Progenitor cell of endocrine pancreas (in vitro differentiated cells): ENCODE data around the gene NSMF. TPM values are rescaled to one million over a fixed set of nuclear protein-coding genes. Genes with fewer than 3 reads are reported as not detected.

Source experiments
- DNase-seq: peaks from one replicate; pipeline ENCODE4 v3.0.0; 2021; ENCODE audit warnings: low spot score; ENCODE audit not compliant: unreplicated experiment
- H3K27ac Mint-ChIP-seq: 2 replicates; pipeline ENCODE4 v1.8.0; 2021; ENCODE audit warnings: mild to moderate bottlenecking, moderate library complexity, mixed read lengths
- H3K27me3 Mint-ChIP-seq: 2 replicates; pipeline ENCODE4 v1.8.0; 2021; ENCODE audit warnings: mixed read lengths
- H3K36me3 Mint-ChIP-seq: 2 replicates; pipeline ENCODE4 v1.8.0; 2022; ENCODE audit warnings: mixed read lengths; ENCODE audit not compliant: insufficient read depth
- H3K4me1 Mint-ChIP-seq: 2 replicates; pipeline ENCODE4 v1.8.0; 2021; ENCODE audit warnings: low read depth, mixed read lengths
- H3K4me3 Mint-ChIP-seq: 2 replicates; pipeline ENCODE4 v1.8.0; 2021; ENCODE audit warnings: low read depth, mild to moderate bottlenecking, moderate library complexity, mixed read lengths
- H3K9me3 Mint-ChIP-seq: 2 replicates; pipeline ENCODE4 v1.8.0; 2021; ENCODE audit warnings: low read depth, mixed read lengths
- total RNA-seq: library from RNA; stranded (reverse); gene quantifications from 2 replicates; pipeline ENCODE4 v1.2.1, GENCODE V29; 2021
- TF ChIP-seq, protein P1 (sequence below): fragments of 200-600 bp; sonication (generic); IDR thresholded peaks from one replicate; pipeline ENCODE4 v1.5.0; 2021; ENCODE audit warnings: antibody characterized with exemption, mild to moderate bottlenecking; ENCODE audit not compliant: unreplicated experiment

The NSMF gene
- total RNA-seq, 1 donor from 2014 or later: 57.4 TPM

DNA sequence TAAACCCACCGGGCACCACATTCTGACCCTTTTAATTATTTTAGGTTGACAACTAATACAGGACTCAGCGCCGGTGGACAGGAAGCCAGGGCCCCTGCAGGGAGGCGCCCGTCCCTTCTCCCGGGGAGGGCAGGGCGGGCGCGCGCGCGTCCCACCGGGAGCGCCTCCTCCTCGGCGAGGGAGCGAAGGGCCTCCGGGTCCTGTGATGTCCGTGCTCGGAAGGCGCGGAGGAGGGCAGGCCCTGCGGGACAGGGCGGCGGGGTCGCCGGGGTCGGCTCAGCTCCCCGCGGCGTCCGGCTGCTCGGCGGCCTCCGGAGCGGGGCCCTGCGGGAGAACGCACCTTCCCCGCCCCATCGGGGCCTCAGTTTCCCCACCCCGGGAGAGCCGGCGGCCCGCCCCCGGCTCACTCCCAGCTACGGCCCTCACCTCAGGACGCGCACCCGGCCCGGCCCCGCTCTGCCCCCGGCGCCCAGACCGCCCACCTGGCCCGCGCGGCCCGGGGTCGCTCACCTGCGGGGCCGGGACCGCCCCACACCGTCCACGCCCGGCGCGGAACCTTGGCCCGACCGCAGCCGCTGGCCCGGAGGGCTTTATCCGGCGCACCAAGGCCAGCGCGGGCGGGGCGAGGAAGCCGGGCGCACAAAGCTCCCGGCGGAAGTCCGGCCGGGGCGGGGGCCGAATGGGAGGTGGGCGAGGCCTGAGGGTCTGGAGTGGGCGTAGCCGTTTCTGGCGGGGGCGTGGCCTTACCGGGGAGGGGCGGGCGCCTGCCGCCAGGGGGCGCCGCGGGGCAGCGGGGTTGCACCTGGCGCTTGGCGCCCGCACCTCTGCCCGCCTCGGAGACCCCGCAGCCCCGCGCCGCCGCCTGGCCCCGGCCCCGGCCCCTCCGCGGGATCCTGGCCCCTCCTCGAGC is 36.3 kb downstream of the NSMF start, which contains the start of the genes EXD3 and NOXA1:
TSS of gene EXD3 (minus strand) at position 559 of the 910 bp plus-strand sequence. CDS start 27,805 bp downstream, outside the sequence.
TSS of gene NOXA1 (plus strand) at position 790 of the 910 bp plus-strand sequence. CDS start 137 bp downstream, outside the sequence.
- TF ChIP-seq, protein P1, sequence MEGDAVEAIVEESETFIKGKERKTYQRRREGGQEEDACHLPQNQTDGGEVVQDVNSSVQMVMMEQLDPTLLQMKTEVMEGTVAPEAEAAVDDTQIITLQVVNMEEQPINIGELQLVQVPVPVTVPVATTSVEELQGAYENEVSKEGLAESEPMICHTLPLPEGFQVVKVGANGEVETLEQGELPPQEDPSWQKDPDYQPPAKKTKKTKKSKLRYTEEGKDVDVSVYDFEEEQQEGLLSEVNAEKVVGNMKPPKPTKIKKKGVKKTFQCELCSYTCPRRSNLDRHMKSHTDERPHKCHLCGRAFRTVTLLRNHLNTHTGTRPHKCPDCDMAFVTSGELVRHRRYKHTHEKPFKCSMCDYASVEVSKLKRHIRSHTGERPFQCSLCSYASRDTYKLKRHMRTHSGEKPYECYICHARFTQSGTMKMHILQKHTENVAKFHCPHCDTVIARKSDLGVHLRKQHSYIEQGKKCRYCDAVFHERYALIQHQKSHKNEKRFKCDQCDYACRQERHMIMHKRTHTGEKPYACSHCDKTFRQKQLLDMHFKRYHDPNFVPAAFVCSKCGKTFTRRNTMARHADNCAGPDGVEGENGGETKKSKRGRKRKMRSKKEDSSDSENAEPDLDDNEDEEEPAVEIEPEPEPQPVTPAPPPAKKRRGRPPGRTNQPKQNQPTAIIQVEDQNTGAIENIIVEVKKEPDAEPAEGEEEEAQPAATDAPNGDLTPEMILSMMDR: peak; percentile 72
- Mint-ChIP-seq H3K36me3 (no peaks in the 10 kb centered on the region), H3K27ac (peak within 1 kb of the TSS; percentile 94), H3K4me1 (peaks cover 10% of the 10 kb centered on the region), H3K27me3 (no peaks in the 10 kb centered on the region), H3K9me3 (no peaks in the 10 kb centered on the region), H3K4me3 (peak within 1 kb of the TSS; percentile 88)
- DNase-seq: peak; percentile 95

DNA sequence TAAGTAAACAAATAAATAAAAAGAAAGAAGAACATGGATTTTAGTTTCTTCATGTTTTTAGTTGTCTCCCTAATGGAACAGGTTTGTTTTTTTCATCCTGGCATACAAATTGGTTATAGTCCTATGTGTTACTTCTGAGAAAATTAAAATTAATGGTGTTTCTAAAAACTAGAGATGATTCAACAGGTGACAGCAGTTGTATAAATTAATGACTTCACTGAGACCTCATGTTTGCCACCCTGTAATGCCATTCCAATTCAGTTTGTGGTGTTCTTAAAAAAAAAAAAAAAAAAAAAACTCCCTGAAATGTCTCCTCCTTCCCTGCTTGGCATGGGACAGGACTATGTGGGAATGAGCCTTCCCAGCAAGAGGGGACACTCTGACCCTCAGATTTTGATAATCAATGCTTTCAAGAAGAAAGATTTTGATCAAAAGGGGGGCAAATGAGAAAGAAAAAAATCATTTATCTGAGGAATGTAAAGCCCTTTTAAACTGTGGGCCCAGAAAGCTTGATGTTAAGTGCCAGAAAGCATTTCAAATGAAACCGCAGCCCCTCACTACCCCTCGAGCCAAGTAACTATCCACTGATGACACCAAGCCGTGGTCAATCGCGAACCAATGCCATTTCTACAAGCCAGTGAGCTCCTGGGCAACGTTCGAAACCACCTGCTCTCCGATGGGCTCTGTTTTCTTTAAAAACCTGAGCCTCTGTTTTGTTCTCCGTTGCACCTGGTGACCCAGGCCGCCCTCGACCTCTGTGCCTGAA is 37.1 kb downstream of the NSMF start:
- Mint-ChIP-seq H3K9me3 (no peaks in the 10 kb centered on the region), H3K4me1 (peaks cover 10% of the 10 kb centered on the region), H3K4me3 (peak overlapping the region; percentile 88), H3K36me3 (no peaks in the 10 kb centered on the region), H3K27ac (peak overlapping the region; percentile 94), H3K27me3 (no peaks in the 10 kb centered on the region)
- TF ChIP-seq, protein P1: no peak
- no peak for DNase-seq

DNA sequence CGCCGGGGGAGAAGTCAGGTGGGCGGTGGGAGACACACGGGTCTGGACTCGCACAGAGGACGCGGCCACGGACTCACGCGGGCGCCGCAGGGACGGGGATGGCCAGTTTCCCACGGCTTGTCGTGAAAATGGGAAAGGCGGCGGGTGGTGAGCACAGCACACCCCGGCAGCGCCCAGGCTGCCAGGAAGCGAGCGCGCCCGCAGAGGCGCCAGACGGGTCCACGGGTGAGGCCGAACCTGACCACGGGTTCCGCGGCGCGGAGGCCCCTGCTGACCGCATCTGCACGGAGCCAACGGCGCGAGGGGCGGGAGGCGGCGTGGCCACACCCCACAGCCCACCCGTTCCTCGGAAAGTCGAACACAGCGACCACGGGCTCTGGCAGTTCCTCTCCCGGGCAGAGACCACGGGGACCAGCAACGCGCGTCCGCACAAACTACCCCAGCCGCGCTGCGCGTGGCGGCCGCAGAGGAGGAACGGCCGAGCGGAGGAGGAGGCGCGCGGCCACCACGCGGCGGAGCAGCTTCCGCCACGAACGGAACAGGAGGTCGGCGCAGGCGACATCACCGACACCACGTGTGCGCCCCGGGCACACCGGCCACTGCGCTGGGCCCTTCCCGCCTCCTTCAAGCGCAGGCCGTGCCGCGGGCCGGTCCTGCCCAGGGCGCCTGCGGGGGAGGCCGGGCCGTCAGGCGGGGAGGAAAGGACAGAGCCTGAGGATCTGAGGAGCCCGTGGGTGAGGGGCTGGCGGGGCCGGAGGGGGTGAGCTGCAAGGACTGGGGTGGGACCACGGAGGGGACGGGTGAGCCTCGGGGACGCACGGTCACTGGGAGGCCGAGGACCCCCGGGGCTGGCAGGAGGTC is 41.7 kb downstream of the NSMF start:
- Mint-ChIP-seq H3K27me3 (no peaks in the 10 kb centered on the region), H3K4me3 (no peak overlapping the region), H3K9me3 (no peaks in the 10 kb centered on the region), H3K27ac (no peak overlapping the region), H3K36me3 (peaks cover 6% of the 10 kb centered on the region), H3K4me1 (peaks cover 9% of the 10 kb centered on the region)
- TF ChIP-seq, protein P1: no peak
- no peak for DNase-seq

DNA sequence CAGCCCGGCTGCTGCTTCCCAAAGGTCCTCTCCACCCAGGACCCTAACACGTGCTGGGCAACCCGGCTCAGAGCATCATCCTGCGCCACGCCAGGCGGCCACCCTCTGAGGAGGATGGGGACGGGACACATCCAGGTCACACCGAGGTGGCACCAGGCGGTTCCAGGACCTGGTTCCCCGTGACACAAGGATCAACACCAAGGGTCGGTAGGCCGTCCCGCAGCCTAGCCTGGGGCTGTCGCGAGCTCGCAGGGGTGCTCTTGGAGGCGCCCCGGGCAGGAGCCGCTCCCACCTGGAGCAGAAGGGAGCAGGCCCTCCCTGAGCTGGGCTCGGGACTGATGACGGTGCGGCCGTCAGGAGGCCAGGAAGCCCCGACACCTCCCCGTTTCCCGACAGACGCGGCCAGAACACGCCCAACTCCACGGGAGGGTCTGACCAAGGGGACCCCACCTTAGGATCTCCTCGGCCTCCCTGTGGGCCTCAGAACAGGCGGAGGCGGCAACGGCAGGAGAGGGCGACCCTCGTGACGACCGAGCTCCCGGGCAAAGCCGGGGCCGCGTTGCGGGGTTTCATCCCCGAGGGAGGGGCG is 42.5 kb downstream of the NSMF start:
- Mint-ChIP-seq H3K27ac (no peak overlapping the region), H3K4me3 (no peak overlapping the region), H3K9me3 (no peaks in the 10 kb centered on the region), H3K4me1 (peaks cover 2% of the 10 kb centered on the region), H3K36me3 (peaks cover 6% of the 10 kb centered on the region), H3K27me3 (no peaks in the 10 kb centered on the region)
- no peak for DNase-seq
- TF ChIP-seq, protein P1: no peak
